HCT116 (cell line): ENCODE results near the gene PFKFB3.

Source experiments
- CTCF ChIP-seq, 3 experiments: fragments of 200-600 bp in 1 of 3; sonication (generic) in 1 of 3; IDR thresholded peaks in 2 of 3; conservative IDR thresholded peaks in 1 of 3; 2 replicates each; pipeline ENCODE4 v1.5.1; 2012 to 2017; ENCODE audit warnings: low read depth in 2 of 3, low read length in 2 of 3, antibody characterized with exemption in 1 of 3, borderline replicate concordance in 1 of 3, control low read depth in 1 of 3, mild to moderate bottlenecking in 1 of 3, mixed read lengths in 1 of 3, mixed run types in 1 of 3, moderate library complexity in 1 of 3; ENCODE audit not compliant: insufficient read depth in 1 of 3
- EZH2 ChIP-seq: fragments of 200-600 bp; sonication (generic); IDR thresholded peaks from 2 replicates; pipeline ENCODE4 v1.6.1; 2017; ENCODE audit warnings: antibody characterized with exemption, mixed run types

- TF ChIP-seq CTCF (IDR thresholded peaks at IDR 0.05 in 2 of 3, conservative IDR thresholded peaks at IDR 0.05 in 1 of 3; ENCODE audit: borderline replicate concordance in 1 of 3, insufficient read depth in 1 of 3, low read depth in 2 of 3, low read length in 2 of 3) (no peak), EZH2 (no peak)
Measured at GRCh38 chr10:6269953-6270867, 67.5 kb downstream of the PFKFB3 start.
